ENCODE data around the gene MYBPC2. TPM values are rescaled to one million over a fixed set of nuclear protein-coding genes. Genes with fewer than 3 reads are reported as not detected.

Gene MYBPC2
- total RNA-seq, 4 donors from 2014 or later = 358 to 988 (median 442) TPM

GRCh38 chr19:50413531-50413930 is 19.2 kb upstream of the MYBPC2 start:
- H3K9me3 ChIP-seq = no peaks in the 10 kb centered on the region
- peaks cover 0 to 5% (median 2%) of the 10 kb centered on the region in 3 donors for H3K27me3 ChIP-seq
- intact Hi-C loops (cut with DNase I; ENCODE audit: low total_unique reads) = no loop called here
- TF ChIP-seq CTCF (IDR thresholded peaks at IDR 0.05 in 4 of 5, conservative IDR thresholded peaks at IDR 0.05 in 1 of 5) (no peak), POLR2A (IDR thresholded peaks at IDR 0.05) (no peak)
- H3K4me3 ChIP-seq = no peak overlapping the region
- in situ Hi-C loops (cut with MboI; ENCODE audit: low sequenced_read_pairs in 4 of 4) = loop anchor here in 2 of 4 donors (10.0 kb wide), 1 partner anchor 49 kb away; the partner anchor contains the start of gene NAPSA (in 2 of the 2)
- H3K36me3 ChIP-seq = peaks cover 0 to 9% of the 10 kb centered on the region in 2 donors
- H3K27ac ChIP-seq = no peak overlapping the region
- H3K4me1 ChIP-seq = peaks cover 0 to 3% of the 10 kb centered on the region in 2 donors
- DNase-seq (no peak), ATAC-seq (no peak)

- Histone ChIP-seq H3K9me3 (no peaks in the 10 kb centered on the region), H3K27ac (no peak overlapping the region), H3K4me3 (no peak overlapping the region), H3K36me3 (no peaks in the 10 kb centered on the region), H3K4me1 (peaks cover 0 to 8% of the 10 kb centered on the region in 2 donors), H3K27me3 (peaks cover 0 to 14% (median 11%) of the 10 kb centered on the region in 3 donors)
- TF ChIP-seq CTCF (IDR thresholded peaks at IDR 0.05 in 4 of 5, conservative IDR thresholded peaks at IDR 0.05 in 1 of 5) (peak; percentile 46 to 87 (median 83)), POLR2A (IDR thresholded peaks at IDR 0.05) (no peak)
- intact Hi-C loops (cut with DNase I; ENCODE audit: low total_unique reads) (loop anchor here (1.0 kb wide), 2 partner anchors 47 to 58 kb away; no protein-coding TSS in a partner anchor), in situ Hi-C loops (cut with MboI; ENCODE audit: low sequenced_read_pairs in 4 of 4) (loop anchor here in 2 of 4 donors (10.0 kb wide), 1 partner anchor 50 kb away; the partner anchor contains the start of gene NAPSA (in 2 of the 2))
- DNase-seq (peak; percentile 47 to 58), ATAC-seq (peak; percentile 55 to 74)
Observed at GRCh38 chr19:50414864-50415660, 17.6 kb upstream of the MYBPC2 start.

GRCh38 chr19:50415661-50416033 is 17.0 kb upstream of the MYBPC2 start:
- H3K9me3 ChIP-seq = no peaks in the 10 kb centered on the region
- no peaks in the 10 kb centered on the region for H3K36me3 ChIP-seq
- peaks cover 0 to 18% (median 11%) of the 10 kb centered on the region in 3 donors for H3K27me3 ChIP-seq
- peaks cover 0 to 8% of the 10 kb centered on the region in 2 donors for H3K4me1 ChIP-seq
- in situ Hi-C loops (cut with MboI; ENCODE audit: low sequenced_read_pairs in 4 of 4) (loop anchor here in 2 of 4 donors (10.0 kb wide), 1 partner anchor 51 kb away; the partner anchor contains the start of gene NAPSA (in 2 of the 2)), intact Hi-C loops (cut with DNase I; ENCODE audit: low total_unique reads) (no loop called here)
- no peak overlapping the region for H3K27ac ChIP-seq
- DNase-seq (no peak), ATAC-seq (no peak)
- no peak overlapping the region for H3K4me3 ChIP-seq
- no peak for TF ChIP-seq POLR2A (IDR thresholded peaks at IDR 0.05)
- TF ChIP-seq CTCF (IDR thresholded peaks at IDR 0.05 in 4 of 5, conservative IDR thresholded peaks at IDR 0.05 in 1 of 5) = no peak

GRCh38 chr19:50416034-50416977 is 16.4 kb upstream of the MYBPC2 start:
- Histone ChIP-seq H3K4me1 (peaks cover 0 to 8% of the 10 kb centered on the region in 2 donors), H3K4me3 (no peak overlapping the region), H3K9me3 (no peaks in the 10 kb centered on the region), H3K36me3 (no peaks in the 10 kb centered on the region), H3K27me3 (peaks cover 2 to 20% (median 11%) of the 10 kb centered on the region in 3 donors), H3K27ac (no peak overlapping the region)
- DNase-seq = no peak
- ATAC-seq = no peak
- in situ Hi-C loops (cut with MboI; ENCODE audit: low sequenced_read_pairs in 4 of 4) = loop anchor here in 2 of 4 donors (10.0 kb wide), 1 partner anchor 52 kb away; the partner anchor contains the start of gene NAPSA (in 2 of the 2)
- TF ChIP-seq POLR2A (IDR thresholded peaks at IDR 0.05) (no peak), CTCF (IDR thresholded peaks at IDR 0.05 in 4 of 5, conservative IDR thresholded peaks at IDR 0.05 in 1 of 5) (no peak)
- intact Hi-C loops (cut with DNase I; ENCODE audit: low total_unique reads) = no loop called here
